GM12878 (cell line): ENCODE measurements around the gene SNU13. TPM values are rescaled to one million over a fixed set of nuclear protein-coding genes. Genes with fewer than 3 reads are reported as not detected.

Experiments used
- ATAC-seq: fragments of 200-7000 bp; cut with Tn5 transposase; 3 replicates; pipeline ENCODE4 v1.9.1; 2020; ENCODE audit warnings: mild to moderate bottlenecking, moderate library complexity
- BruUV-seq: library from RNA; stranded (reverse); fragments of 400-500 nt; replicated peaks from 2 replicates; lab custom pipeline; 2021; lab: Mats Ljungman, UMichigan
- CTCF ChIA-PET: fragments of 300-600 bp; sonication (Branson Sonifier 250); formaldehyde crosslinking; extraction: SDS; loops from one replicate; lab custom pipeline; 2021; ENCODE audit warnings: inconsistent platforms; lab: Yijun Ruan, JAX
- POLR2A ChIA-PET: fragments of 350-600 bp; formaldehyde crosslinking; extraction: SDS; loops from one replicate; lab custom pipeline; 2021; ENCODE audit warnings: inconsistent platforms; lab: Charles Lee
- RAD21 ChIA-PET: fragments of 300-600 bp; sonication (Branson Sonifier 250); formaldehyde crosslinking; loops from one replicate; lab custom pipeline; 2023; ENCODE audit warnings: antibody characterized with exemption; ENCODE audit not compliant: unreplicated experiment; lab: Charles Lee
- SMC1A ChIA-PET: fragments of 300-600 bp; sonication (Branson Sonifier 250); formaldehyde crosslinking; loops from one replicate; lab custom pipeline; 2023; ENCODE audit not compliant: unreplicated experiment, uncharacterized antibody; lab: Charles Lee
- DNase-seq: peaks from one replicate; pipeline ENCODE4 v3.0.0-alpha.2; 2011; ENCODE audit warnings: low read depth, low spot score
- FAIRE-seq: peaks from 3 replicates; lab custom pipeline; 2011; peaks lifted over from hg19 to GRCh38; lab: Jason Lieb, UNC
- H2AFZ ChIP-seq: 2 replicates; pipeline ENCODE4 v1.6.0; 2011; ENCODE audit warnings: low read depth, low read length, control low read depth; ENCODE audit not compliant: control insufficient read depth
- H3K27ac ChIP-seq: 2 replicates; pipeline ENCODE4 v1.5.1; 2011; ENCODE audit warnings: control low read depth; ENCODE audit not compliant: control insufficient read depth, insufficient read depth
- H3K27me3 ChIP-seq, 2 experiments: replicated peaks in 1 of 2; 2 replicates each; pipeline versions ENCODE4 v1.6.0 to v1.6.1; 2011; ENCODE audit warnings: low read length in 1 of 2; ENCODE audit not compliant: control insufficient read depth in 2 of 2, insufficient read depth in 2 of 2
- H3K36me3 ChIP-seq, 2 experiments: 2 replicates each; pipeline ENCODE4 v1.5.1; 2011; ENCODE audit warnings: low read length in 1 of 2; ENCODE audit not compliant: control insufficient read depth in 2 of 2, insufficient read depth in 2 of 2
- H3K4me1 ChIP-seq: 2 replicates; pipeline ENCODE4 v1.6.1; 2011; ENCODE audit warnings: mild to moderate bottlenecking, low read length, moderate library complexity, mixed read lengths; ENCODE audit not compliant: control insufficient read depth, insufficient read depth
- H3K4me2 ChIP-seq: 2 replicates; pipeline ENCODE4 v1.6.0; 2011; ENCODE audit warnings: control low read depth; ENCODE audit not compliant: control insufficient read depth, insufficient read depth
- H3K4me3 ChIP-seq: fragments of 200-600 bp; sonication (generic); 2 replicates; pipeline ENCODE4 v1.5.1; 2016
- H3K79me2 ChIP-seq: 2 replicates; pipeline ENCODE4 v1.6.0; 2011; ENCODE audit warnings: low read length; ENCODE audit not compliant: control insufficient read depth, insufficient read depth
- H3K9ac ChIP-seq: 2 replicates; pipeline ENCODE4 v1.8.0; 2011; ENCODE audit warnings: low read length, control low read depth, mixed read lengths; ENCODE audit not compliant: control insufficient read depth, insufficient read depth
- H3K9me3 ChIP-seq: replicated peaks from 3 replicates; pipeline ENCODE4 v1.5.1; 2011; ENCODE audit warnings: mild to moderate bottlenecking, low read length; ENCODE audit not compliant: control insufficient read depth, insufficient read depth
- H4K20me1 ChIP-seq: 2 replicates; pipeline ENCODE4 v1.6.0; 2011; ENCODE audit not compliant: control insufficient read depth, insufficient read depth
- BACH1 ChIP-seq: fragments of 450-650 bp; IDR thresholded peaks from 2 replicates; pipeline ENCODE4 v1.6.1; 2017; ENCODE audit warnings: mild to moderate bottlenecking, borderline replicate concordance
- FOXM1 ChIP-seq: IDR thresholded peaks from 2 replicates; pipeline ENCODE4 v1.6.1; 2012; ENCODE audit warnings: low read depth, mild to moderate bottlenecking, inconsistent platforms, low read length, moderate library complexity
- HSF1 ChIP-seq: fragments of 150-350 bp; IDR thresholded peaks from 2 replicates; pipeline ENCODE4 v1.6.1; 2014; ENCODE audit warnings: mild to moderate bottlenecking, low read depth, low read length
- IKZF1 ChIP-seq: fragments of 450-650 bp; conservative IDR thresholded peaks from 2 replicates; pipeline ENCODE4 v1.6.1; 2017; ENCODE audit warnings: antibody characterized with exemption, mild to moderate bottlenecking
- JUNB ChIP-seq: IDR thresholded peaks from 2 replicates; pipeline ENCODE4 v1.6.1; 2016; ENCODE audit warnings: antibody characterized with exemption, mild to moderate bottlenecking
- POLR2AphosphoS5 ChIP-seq: IDR thresholded peaks from 2 replicates; pipeline ENCODE4 v1.6.1; 2011; ENCODE audit warnings: mild to moderate bottlenecking, low read length, inconsistent platforms
- POU2F2 ChIP-seq: IDR thresholded peaks from 3 replicates; pipeline ENCODE4 v1.6.1; 2011; ENCODE audit warnings: low read depth, mild to moderate bottlenecking, low read length, borderline replicate concordance
- RAD21 ChIP-seq: IDR thresholded peaks from 2 replicates; pipeline ENCODE4 v1.6.1; 2011; ENCODE audit warnings: mild to moderate bottlenecking, low read depth, low read length, moderate library complexity; ENCODE audit not compliant: insufficient read depth
- RAD51 ChIP-seq: fragments of 450-650 bp; IDR thresholded peaks from 2 replicates; pipeline ENCODE4 v1.6.1; 2016; ENCODE audit warnings: moderate library complexity, mild to moderate bottlenecking, inconsistent platforms
- RB1 ChIP-seq: fragments of 450-650 bp; formaldehyde crosslinking; IDR thresholded peaks from 2 replicates; pipeline ENCODE4 v1.6.1; 2017; ENCODE audit warnings: mild to moderate bottlenecking, borderline replicate concordance
- RELB ChIP-seq: fragments of 450-650 bp; IDR thresholded peaks from 2 replicates; pipeline ENCODE4 v1.6.1; 2017; ENCODE audit warnings: low read depth, mild to moderate bottlenecking, moderate library complexity
- SP1 ChIP-seq: IDR thresholded peaks from one replicate; pipeline ENCODE4 v1.6.1; 2011; ENCODE audit warnings: low read depth, low read length
- TBL1XR1 ChIP-seq: IDR thresholded peaks from 2 replicates; pipeline ENCODE4 v1.6.1; 2012; ENCODE audit warnings: low read depth, low read length, improper control_type of control experiment
- ZBED1 ChIP-seq: IDR thresholded peaks from 2 replicates; pipeline ENCODE4 v1.6.1; 2016; ENCODE audit warnings: borderline replicate concordance
- ZNF207 ChIP-seq: fragments of 450-650 bp; IDR thresholded peaks from 2 replicates; pipeline ENCODE4 v1.6.1; 2014; ENCODE audit warnings: antibody characterized with exemption, mild to moderate bottlenecking, borderline replicate concordance
- ZSCAN29 ChIP-seq: fragments of 450-650 bp; IDR thresholded peaks from 2 replicates; pipeline ENCODE4 v1.6.1; 2017; ENCODE audit warnings: mild to moderate bottlenecking, moderate library complexity
- WGBS: methylation state at CpG from one replicate; pipeline ENCODE4 v1.1.6; 2016; ENCODE audit warnings: low lambda C conversion rate; ENCODE audit not compliant: insufficient replicate concordance, insufficient coverage; ENCODE audit errors: missing lambda C conversion rate; 5-methylcytosine and 5-hydroxymethylcytosine counted together
- in situ Hi-C: fragments of 300-500 bp; cut with MboI; formaldehyde crosslinking; loops from 9 replicates; pipeline ENCODE4 v1.14.3; 2018; ENCODE audit warnings: mixed read lengths
- intact Hi-C: fragments of 100-400 bp; cut with micrococcal nuclease; formaldehyde crosslinking; loops from one replicate; pipeline ENCODE4 v1.14.2; 2022; ENCODE audit not compliant: unreplicated experiment
- polyA plus RNA-seq, 11 experiments: library from polyadenylated mRNA; depleted of rRNA in 4 of 11; unstranded in 6 of 11; stranded (reverse) in 5 of 11; fragments of >200 nt; fragmentation: Nextera tagmentation in 4 of 11; fragmentation: Illumina TruSeq in 1 of 11; extraction: Ambion mirVana in 4 of 11; extraction: Trizol in 1 of 11; gene quantifications; 1 replicate in 1 of 11; 2 replicates in 10 of 11; pipeline versions ENCODE4 v1.2.1 to v1.2.3, GENCODE V29; 2011 to 2016; ENCODE audit warnings: inconsistent platforms in 2 of 11, missing spikeins in 2 of 11, low read depth in 1 of 11
- total RNA-seq, 4 experiments: library from RNA; depleted of rRNA in 3 of 4; stranded (reverse); fragments of >200 nt in 3 of 4; fragmentation: Illumina TruSeq in 1 of 4; extraction: Trizol in 1 of 4; gene quantifications; 2 replicates each; pipeline versions ENCODE4 v1.2.1 to v1.2.3, GENCODE V29; 2013 to 2021

The SNU13 gene
- total and polyA plus RNA-seq, 10 of the 15 experiments (the other 5 are each of a cell fraction or from before 2014, with no cell fraction given): 157 to 870 (median 256) TPM

- Histone ChIP-seq H3K4me1 (no peaks in the 10 kb centered on the region), H3K4me2 (no peak overlapping the region), H2AFZ (no peak overlapping the region), H3K9ac (no peak overlapping the region), H3K36me3 (peaks cover 30 to 35% of the 10 kb centered on the region in 2 experiments), H3K4me3 (no peak overlapping the region), H3K9me3 (no peaks in the 10 kb centered on the region), H3K27ac (no peak overlapping the region), H4K20me1 (no peaks in the 10 kb centered on the region), H3K79me2 (no peaks in the 10 kb centered on the region), H3K27me3 (no peaks in the 10 kb centered on the region)
- TF ChIP-seq TBL1XR1 (no peak), ZBED1 (no peak), RAD21 (no peak), RB1 (no peak)
- CTCF ChIA-PET: interaction anchor here (1.1 to 1.6 kb wide), 4 partner anchors 9 to 117 kb away, joined by 3 to 4 read pairs (median 4); partner anchors contain the start of gene POLR3H
- POLR2A ChIA-PET: no interaction called here
- no peak for FAIRE-seq
- intact Hi-C loops: no loop called here
- no peak for DNase-seq
- in situ Hi-C loops: no loop called here
- BruUV-seq: no TSS peak
- WGBS: 96% methylated on average over 3 of the region's 3 CpGs
- no peak for ATAC-seq
- SMC1A ChIA-PET: interaction anchor here (2.4 kb wide), 1 partner anchor 9 kb away, joined by 7 read pairs; no protein-coding TSS in a partner anchor
- RAD21 ChIA-PET: no interaction called here
Observed at GRCh38 chr22:41660416-41660815, 28.3 kb downstream of the SNU13 start.

- DNase-seq (no peak), ATAC-seq (no peak), FAIRE-seq (no peak)
- ChIA-PET POLR2A (interaction anchor here (0.5 kb wide), 1 partner anchor 41 kb away, joined by 3 read pairs; no protein-coding TSS in a partner anchor), SMC1A (interaction anchor here (0.9 to 2.4 kb wide), 2 partner anchors 9 to 24 kb away, joined by 3 to 7 read pairs; no protein-coding TSS in a partner anchor), RAD21 (no interaction called here), CTCF (interaction anchor here (1.1 to 1.6 kb wide), 4 partner anchors 9 to 116 kb away, joined by 3 to 4 read pairs (median 4); partner anchors contain the start of gene POLR3H)
- Histone ChIP-seq H3K27me3 (no peaks in the 10 kb centered on the region), H3K27ac (no peak overlapping the region), H3K36me3 (peaks cover 26 to 31% of the 10 kb centered on the region in 2 experiments), H3K4me3 (no peak overlapping the region), H3K9me3 (no peaks in the 10 kb centered on the region), H3K79me2 (no peaks in the 10 kb centered on the region), H3K4me1 (no peaks in the 10 kb centered on the region), H4K20me1 (no peaks in the 10 kb centered on the region), H3K9ac (no peak overlapping the region), H2AFZ (no peak overlapping the region), H3K4me2 (no peak overlapping the region)
- in situ Hi-C loops: no loop called here
- WGBS: 33% methylated on average over 1 of the region's 1 CpG
- no TSS peak for BruUV-seq
- intact Hi-C loops: no loop called here
- TF ChIP-seq ZNF207: no peak
- TF ChIP-seq RELB: no peak
- no peak for TF ChIP-seq TBL1XR1
- no peak for TF ChIP-seq BACH1
- TF ChIP-seq HSF1: no peak
- no peak for TF ChIP-seq FOXM1
- TF ChIP-seq SP1: no peak
- no peak for TF ChIP-seq ZSCAN29
- no peak for TF ChIP-seq RAD51
- no peak for TF ChIP-seq IKZF1
- no peak for TF ChIP-seq POU2F2
- TF ChIP-seq JUNB: no peak
- no peak for TF ChIP-seq POLR2AphosphoS5
Observed at GRCh38 chr22:41659941-41660340, 28.7 kb downstream of the SNU13 start.
